Activated CD4-positive, alpha-beta T cell treated with anti-CD3 and anti-CD28 coated beads, Interleukin-2, Interleukin-4, amounts not matched to agents 100 ng/mL and 50 ng/mL, durations not matched to agents 16 hours and 8 hours (primary cell): ENCODE data around the gene LUC7L3.
"Not testable (repeated sequence)": the region's sequence is repeated elsewhere in the genome, so short reads cannot be mapped to it uniquely, and the experiment has no call there.

ENCODE experiments used
- DNase-seq: peaks from one replicate; pipeline ENCODE4 v3.0.0-alpha.2; 2020; ENCODE audit warnings: low spot score

LUC7L3 gene, protein sequence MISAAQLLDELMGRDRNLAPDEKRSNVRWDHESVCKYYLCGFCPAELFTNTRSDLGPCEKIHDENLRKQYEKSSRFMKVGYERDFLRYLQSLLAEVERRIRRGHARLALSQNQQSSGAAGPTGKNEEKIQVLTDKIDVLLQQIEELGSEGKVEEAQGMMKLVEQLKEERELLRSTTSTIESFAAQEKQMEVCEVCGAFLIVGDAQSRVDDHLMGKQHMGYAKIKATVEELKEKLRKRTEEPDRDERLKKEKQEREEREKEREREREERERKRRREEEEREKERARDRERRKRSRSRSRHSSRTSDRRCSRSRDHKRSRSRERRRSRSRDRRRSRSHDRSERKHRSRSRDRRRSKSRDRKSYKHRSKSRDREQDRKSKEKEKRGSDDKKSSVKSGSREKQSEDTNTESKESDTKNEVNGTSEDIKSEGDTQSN

GRCh38 chr17:50719144-50719923, at the start of gene LUC7L3:
Gene LUC7L3 (plus strand): TSS chr17:50719603. CDS start chr17:50719733, 130 bp downstream.
- DNase-seq, result peak; percentile 95

DNA sequence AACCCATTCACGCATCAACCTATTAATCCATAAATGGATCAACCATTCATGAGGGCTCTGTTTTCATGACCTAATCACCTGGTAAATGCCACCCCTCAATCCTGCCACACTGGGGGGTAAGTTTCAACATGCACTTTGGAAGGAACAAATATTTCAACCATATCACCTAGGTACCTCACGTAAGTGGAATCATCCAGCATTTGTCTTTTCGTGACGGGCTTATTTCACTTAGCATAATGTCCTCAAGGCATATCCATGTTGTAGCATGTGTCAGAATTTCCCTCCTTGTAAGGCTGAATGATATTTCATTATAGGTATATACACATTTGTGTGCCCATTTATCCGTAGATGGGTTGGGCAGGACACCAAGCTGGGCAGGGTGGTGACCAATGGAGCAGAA, 47.3 kb upstream of the LUC7L3 start:
- DNase-seq, result no peak

GRCh38 chr17:50672831-50673551, 46.4 kb upstream of the LUC7L3 start:
- DNase-seq, result no peak

GRCh38 chr17:50675190-50675589, 44.2 kb upstream of the LUC7L3 start:
- no peak for DNase-seq

GRCh38 chr17:50675627-50676026, 43.8 kb upstream of the LUC7L3 start:
- DNase-seq, result no peak

- DNase-seq, result no peak
Measured at GRCh38 chr17:50676065-50676975, 43.1 kb upstream of the LUC7L3 start.

- DNase-seq, result no peak
Measured at GRCh38 chr17:50677851-50678375, 41.5 kb upstream of the LUC7L3 start.

- DNase-seq, result no peak
Measured at GRCh38 chr17:50679008-50679544, 40.3 kb upstream of the LUC7L3 start.

GRCh38 chr17:50680126-50680525, 39.3 kb upstream of the LUC7L3 start:
- DNase-seq, result no peak

DNA sequence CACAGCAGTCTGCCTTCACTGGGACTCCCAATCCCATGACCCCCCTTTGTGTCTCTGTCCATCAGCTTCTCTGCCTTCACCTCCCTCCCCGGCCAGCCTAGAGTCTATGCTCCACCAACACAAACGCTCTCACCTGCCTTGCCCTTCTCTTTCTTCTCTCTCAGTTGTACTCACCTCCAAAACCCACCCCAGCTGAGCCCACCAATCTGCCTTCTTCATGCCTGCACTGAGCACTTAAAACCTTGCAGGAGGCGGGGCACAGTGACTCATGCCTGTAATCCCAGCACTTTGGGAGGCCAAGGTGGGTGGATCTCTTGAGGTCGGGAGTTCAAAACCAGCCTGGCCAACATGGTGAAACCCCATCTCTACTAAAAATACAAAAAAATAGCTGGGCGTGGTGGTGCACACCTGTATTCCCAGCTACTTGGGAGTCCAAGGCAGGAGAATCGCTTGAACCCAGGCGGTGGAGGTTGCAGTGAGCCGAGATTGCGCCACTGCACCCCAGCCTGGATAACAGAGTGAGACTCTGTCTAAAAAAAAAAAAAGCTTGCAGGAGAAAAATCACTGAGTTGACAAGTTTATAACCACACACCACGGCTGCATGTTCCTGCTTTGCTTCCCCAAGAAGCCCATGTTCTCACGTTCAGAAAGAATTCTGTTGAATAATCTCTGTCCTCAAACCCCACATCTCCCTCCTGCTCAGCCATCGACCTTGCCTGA, 38.7 kb upstream of the LUC7L3 start:
- DNase-seq, result not testable (repeated sequence)

DNA sequence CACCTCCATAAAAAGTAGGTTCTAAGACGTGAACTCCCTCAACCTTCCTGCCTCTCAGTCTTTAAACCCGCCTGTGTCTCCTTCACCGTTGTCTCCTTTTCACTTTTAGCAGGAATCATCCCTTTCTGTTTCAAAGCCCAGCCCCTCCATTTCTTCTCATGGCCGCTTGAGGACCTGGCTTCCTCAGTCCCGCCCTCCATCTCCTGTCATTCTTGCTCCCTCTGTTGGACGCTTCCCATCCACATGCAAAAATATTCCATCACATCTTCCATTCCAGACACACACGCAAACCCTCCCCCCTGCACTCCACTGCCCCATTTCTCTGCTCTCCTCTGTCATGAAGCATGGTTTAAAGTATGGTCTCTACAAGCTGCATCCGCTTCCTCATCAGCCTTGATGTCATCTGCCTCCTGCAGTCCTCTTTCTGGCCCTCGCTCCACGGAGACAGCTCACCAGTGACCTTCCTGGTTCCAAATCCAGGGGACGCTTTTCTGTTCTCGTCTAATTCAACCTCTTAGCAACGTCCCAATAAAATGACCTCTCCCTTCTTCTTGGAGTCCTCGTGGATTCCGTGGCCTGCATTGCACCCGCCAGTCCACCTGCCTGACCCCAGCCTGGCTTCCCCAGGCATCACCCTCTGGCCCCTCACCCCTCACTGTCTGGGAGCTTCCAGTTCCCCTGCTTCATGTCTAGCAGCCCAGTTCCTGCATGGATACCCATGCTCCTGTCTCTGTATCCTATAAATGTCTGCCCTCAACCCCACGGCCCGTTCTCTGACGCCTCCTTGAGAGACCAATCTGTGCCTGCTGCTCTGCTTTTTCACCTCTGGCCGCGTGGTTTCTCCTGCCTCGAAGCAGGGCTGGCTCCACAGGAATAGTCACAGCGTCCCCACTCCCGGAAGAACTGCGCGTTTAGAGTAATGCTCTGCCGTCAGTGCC, 37.9 kb upstream of the LUC7L3 start:
- no peak for DNase-seq

- DNase-seq, result no peak
Measured at GRCh38 chr17:50682441-50682840, 37.0 kb upstream of the LUC7L3 start.

GRCh38 chr17:50682938-50683337, 36.5 kb upstream of the LUC7L3 start:
- DNase-seq, result no peak

DNA sequence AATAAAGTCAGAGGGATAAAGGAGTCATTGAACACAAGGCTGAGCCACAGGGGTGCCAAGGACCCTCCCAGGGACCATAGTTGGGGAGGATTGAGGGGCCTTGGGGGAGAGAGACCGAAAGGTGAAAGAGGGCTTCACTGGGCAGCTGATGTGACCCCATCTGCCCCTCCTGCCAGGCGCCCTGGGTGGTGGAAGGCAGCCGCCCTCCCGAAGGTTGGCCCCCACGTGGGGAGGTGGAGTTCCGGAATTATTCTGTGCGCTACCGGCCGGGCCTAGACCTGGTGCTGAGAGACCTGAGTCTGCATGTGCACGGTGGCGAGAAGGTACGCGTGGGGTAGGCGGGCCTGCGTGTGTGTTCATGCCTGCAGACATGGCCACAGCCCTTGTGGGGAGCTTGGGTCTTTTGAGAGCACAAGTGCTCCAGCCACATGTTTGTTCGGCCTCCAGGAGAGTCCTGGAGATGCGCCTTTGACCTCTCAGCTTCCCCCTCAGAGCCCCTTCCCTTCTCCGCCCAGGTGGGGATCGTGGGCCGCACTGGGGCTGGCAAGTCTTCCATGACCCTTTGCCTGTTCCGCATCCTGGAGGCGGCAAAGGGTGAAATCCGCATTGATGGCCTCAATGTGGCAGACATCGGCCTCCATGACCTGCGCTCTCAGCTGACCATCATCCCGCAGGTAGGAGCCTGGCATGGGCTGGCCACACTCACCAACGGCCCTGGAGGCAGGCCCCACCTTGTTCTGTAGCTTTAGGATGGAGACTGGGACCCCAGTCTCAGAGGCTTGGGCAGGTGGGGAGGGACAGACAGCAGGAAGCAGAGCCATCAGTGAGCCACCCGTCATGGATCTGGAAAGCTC, 35.7 kb upstream of the LUC7L3 start:
- DNase-seq, result no peak

- no peak for DNase-seq
Measured at GRCh38 chr17:50684288-50684611, 35.2 kb upstream of the LUC7L3 start.

GRCh38 chr17:50684612-50685333, 34.6 kb upstream of the LUC7L3 start:
- DNase-seq, result no peak

DNA sequence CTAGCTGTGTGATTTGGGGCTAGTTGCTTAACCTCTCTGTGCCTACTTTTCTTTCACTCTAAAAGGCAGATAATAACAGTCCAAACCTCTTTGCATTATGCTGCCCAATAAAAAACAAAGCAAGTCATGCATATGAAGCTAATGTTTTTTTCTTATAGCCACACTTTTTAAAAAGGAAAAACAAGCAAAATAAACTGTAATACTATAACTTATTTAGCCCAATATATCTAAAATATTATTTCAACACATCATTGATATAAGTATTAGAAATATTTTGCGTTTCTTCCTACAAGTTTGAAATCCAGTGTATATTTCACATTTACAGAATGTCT, 34.1 kb upstream of the LUC7L3 start:
- DNase-seq, result no peak
